SK-N-MC (cell line): Measurements from ENCODE around the gene BRWD1.

Experiments
- EZH2 ChIP-seq: fragments of 200-600 bp; sonication (generic); IDR thresholded peaks from one replicate; pipeline ENCODE4 v1.6.1; 2017; ENCODE audit warnings: antibody characterized with exemption
- FOXP2 ChIP-seq: optimal IDR thresholded peaks from 2 replicates; pipeline ENCODE3; 2011; ENCODE audit warnings: mild to moderate bottlenecking, moderate library complexity; ENCODE audit not compliant: insufficient read depth; ENCODE audit errors: extremely low read length, control extremely low read depth
- POLR2AphosphoS5 ChIP-seq: IDR thresholded peaks from 2 replicates; pipeline ENCODE4 v1.6.1; 2012; ENCODE audit warnings: mild to moderate bottlenecking, low read depth, low read length, borderline replicate concordance

- TF ChIP-seq POLR2AphosphoS5: no peak
- no peak for TF ChIP-seq EZH2
- TF ChIP-seq FOXP2: no peak
Measured at GRCh38 chr21:39318091-39318959, 4.9 kb upstream of the BRWD1 start.
